NCI-H2081 treated with DMSO at 0.1 percent for 48 hours (cell line): ENCODE measurements around the gene VSTM4.

Experiments
- DNase-seq: peaks from one replicate; lab custom pipeline; 2025; lab: John Stamatoyannopoulos, UW

VSTM4 gene

GRCh38 chr10:49141541-49142332, 26.4 kb upstream of the VSTM4 start:
- DNase-seq = no peak

GRCh38 chr10:49140304-49141177, 25.2 kb upstream of the VSTM4 start:
- DNase-seq = no peak

GRCh38 chr10:49139846-49140195, 24.5 kb upstream of the VSTM4 start:
- DNase-seq = no peak

GRCh38 chr10:49139028-49139845, 23.9 kb upstream of the VSTM4 start:
- no peak for DNase-seq

- no peak for DNase-seq
These were observed 23.1 kb upstream of the VSTM4 start for GRCh38 chr10:49138361-49138891.

GRCh38 chr10:49136525-49136924, 21.2 kb upstream of the VSTM4 start:
- DNase-seq = no peak

GRCh38 chr10:49135575-49136313, 20.4 kb upstream of the VSTM4 start:
- DNase-seq = no peak

- no peak for DNase-seq
These were observed 19.0 kb upstream of the VSTM4 start for GRCh38 chr10:49134327-49134726.

- DNase-seq = no peak
These were observed 18.5 kb upstream of the VSTM4 start, which contains the start of gene FAM170B for GRCh38 chr10:49133706-49134248. TSS of gene FAM170B (minus strand) at chr10:49134021. CDS start at chr10:49133918, 103 bp downstream.

GRCh38 chr10:49132362-49132737, 17.0 kb upstream of the VSTM4 start:
- no peak for DNase-seq

- no peak for DNase-seq
These were observed 16.4 kb upstream of the VSTM4 start for GRCh38 chr10:49131507-49132361.

GRCh38 chr10:49129376-49129775, 14.1 kb upstream of the VSTM4 start:
- DNase-seq = no peak

- DNase-seq = no peak
These were observed 13.5 kb upstream of the VSTM4 start for GRCh38 chr10:49128854-49129253.

GRCh38 chr10:49123981-49124950, 8.9 kb upstream of the VSTM4 start:
- peak; percentile 7 for DNase-seq

GRCh38 chr10:49120911-49121310, 5.6 kb upstream of the VSTM4 start:
- DNase-seq = no peak

- DNase-seq = no peak
These were observed 4.4 kb upstream of the VSTM4 start for GRCh38 chr10:49119746-49120145.

GRCh38 chr10:49118430-49119074, 3.2 kb upstream of the VSTM4 start:
- DNase-seq = no peak

- no peak for DNase-seq
These were observed 2.2 kb upstream of the VSTM4 start for GRCh38 chr10:49117376-49118070.
